ENCODE results near the gene IQCH. TPM values are rescaled to one million over a fixed set of nuclear protein-coding genes. Genes with fewer than 3 reads are reported as not detected.

Gene IQCH
- total and polyA plus RNA-seq, 9 donors, result 0.54 to 10.0 (median 0.84) TPM

DNA sequence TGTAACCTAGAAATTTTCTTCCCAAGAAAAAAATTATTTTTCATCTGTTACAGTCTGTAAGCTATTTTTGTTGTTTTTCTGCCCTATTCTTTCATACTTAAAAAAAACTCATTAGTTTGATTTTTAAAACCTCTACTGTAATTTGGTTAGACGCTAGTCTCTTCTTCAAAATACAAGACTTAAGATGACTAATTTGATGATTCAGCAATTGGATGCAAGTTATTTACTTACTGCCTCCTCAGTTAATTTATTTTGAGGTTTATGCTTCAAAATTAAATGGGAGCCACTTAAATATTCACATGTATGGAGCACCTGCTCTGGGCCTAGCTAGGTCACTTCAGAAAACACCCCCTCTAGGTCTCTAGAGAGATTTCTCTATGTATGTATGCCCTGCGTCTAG lies 132.4 kb downstream of the IQCH start:
- Histone ChIP-seq H3K27ac (no peak overlapping the region), H3K9me3 (no peaks in the 10 kb centered on the region), H3K4me3 (no peak overlapping the region), H3K27me3 (no peaks in the 10 kb centered on the region), H3K4me1 (ENCODE audit: insufficient read depth) (no peaks in the 10 kb centered on the region), H3K36me3 (no peaks in the 10 kb centered on the region)
- 93 to 95% (median 94%) methylated on average over 2 of the region's 2 CpGs for WGBS, 3 donors
- intact Hi-C loops (cut with DNase I), result no loop called here
- DNase-seq, result no peak
- TF ChIP-seq EP300 (IDR thresholded peaks at IDR 0.05) (no peak), POLR2A (IDR thresholded peaks at IDR 0.05) (no peak)
- TF ChIP-seq, protein P1, sequence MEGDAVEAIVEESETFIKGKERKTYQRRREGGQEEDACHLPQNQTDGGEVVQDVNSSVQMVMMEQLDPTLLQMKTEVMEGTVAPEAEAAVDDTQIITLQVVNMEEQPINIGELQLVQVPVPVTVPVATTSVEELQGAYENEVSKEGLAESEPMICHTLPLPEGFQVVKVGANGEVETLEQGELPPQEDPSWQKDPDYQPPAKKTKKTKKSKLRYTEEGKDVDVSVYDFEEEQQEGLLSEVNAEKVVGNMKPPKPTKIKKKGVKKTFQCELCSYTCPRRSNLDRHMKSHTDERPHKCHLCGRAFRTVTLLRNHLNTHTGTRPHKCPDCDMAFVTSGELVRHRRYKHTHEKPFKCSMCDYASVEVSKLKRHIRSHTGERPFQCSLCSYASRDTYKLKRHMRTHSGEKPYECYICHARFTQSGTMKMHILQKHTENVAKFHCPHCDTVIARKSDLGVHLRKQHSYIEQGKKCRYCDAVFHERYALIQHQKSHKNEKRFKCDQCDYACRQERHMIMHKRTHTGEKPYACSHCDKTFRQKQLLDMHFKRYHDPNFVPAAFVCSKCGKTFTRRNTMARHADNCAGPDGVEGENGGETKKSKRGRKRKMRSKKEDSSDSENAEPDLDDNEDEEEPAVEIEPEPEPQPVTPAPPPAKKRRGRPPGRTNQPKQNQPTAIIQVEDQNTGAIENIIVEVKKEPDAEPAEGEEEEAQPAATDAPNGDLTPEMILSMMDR (IDR thresholded peaks at IDR 0.05), result no peak

DNA sequence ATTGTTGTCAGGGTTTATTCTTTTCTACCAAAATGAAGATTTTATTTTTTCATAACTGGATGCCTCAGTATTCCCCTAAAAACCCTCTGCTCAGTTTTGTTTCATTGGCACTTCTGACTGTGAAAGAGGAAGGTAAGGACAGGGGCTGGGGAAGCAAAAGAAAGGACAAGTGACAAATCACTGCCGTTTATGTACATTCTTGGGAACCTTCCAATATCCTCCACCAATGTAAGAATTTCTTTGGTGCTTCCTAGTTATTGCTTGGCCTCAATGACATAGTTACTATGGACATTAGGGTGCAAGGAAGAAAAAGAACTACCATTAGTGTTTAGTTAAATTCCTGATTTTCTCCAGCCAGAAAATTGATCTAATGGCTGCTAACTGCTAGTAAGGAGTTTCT lies 135.4 kb downstream of the IQCH start:
- intact Hi-C loops (cut with DNase I), result no loop called here
- H3K27ac ChIP-seq, result no peak overlapping the region
- TF ChIP-seq, protein P1 (IDR thresholded peaks at IDR 0.05), result no peak
- TF ChIP-seq EP300 (IDR thresholded peaks at IDR 0.05), result no peak
- no peak for TF ChIP-seq POLR2A (IDR thresholded peaks at IDR 0.05)
- no peaks in the 10 kb centered on the region for H3K36me3 ChIP-seq
- 68 to 83% (median 70%) methylated on average over 1 of the region's 1 CpG for WGBS, 3 donors
- H3K4me1 ChIP-seq (ENCODE audit: insufficient read depth), result no peaks in the 10 kb centered on the region
- no peaks in the 10 kb centered on the region for H3K27me3 ChIP-seq
- DNase-seq, result no peak
- H3K9me3 ChIP-seq, result no peaks in the 10 kb centered on the region
- no peak overlapping the region for H3K4me3 ChIP-seq

DNA sequence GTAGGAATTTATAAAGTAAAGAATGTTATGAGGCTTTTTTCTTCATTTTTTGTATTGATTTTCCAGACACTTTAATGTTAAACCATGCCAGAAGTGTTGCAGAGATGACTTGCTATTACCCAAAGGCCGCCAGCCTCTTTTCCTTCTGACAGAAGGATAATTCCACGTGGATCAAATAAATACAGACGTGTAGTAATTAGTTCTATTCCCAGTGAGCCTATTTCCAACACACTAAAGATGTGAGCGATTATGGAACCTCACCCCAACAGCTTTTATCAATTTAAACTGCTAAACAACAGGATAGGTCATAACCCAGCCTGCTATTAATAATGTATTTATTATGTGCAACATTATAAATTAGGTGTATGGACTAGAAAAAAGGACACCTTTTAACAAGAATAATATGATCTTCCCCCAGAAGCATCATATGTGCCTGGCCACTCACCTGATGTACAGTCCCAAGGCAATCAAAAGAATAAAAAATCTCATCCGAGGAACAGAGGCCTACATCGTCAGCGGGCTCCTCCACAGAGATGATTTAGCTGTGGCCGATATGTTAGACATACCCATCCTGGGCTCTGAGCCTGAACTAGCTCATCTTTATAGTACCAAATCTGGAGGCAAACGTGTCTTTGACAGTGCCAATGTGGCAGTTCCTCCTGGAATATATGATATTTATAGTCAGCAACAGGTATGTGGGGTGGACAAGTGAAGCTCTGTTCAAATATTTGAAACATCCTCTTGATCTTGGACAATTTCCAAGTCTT lies 140.5 kb downstream of the IQCH start:
- Histone ChIP-seq H3K27me3 (no peaks in the 10 kb centered on the region), H3K4me1 (ENCODE audit: insufficient read depth) (no peaks in the 10 kb centered on the region), H3K4me3 (no peak overlapping the region), H3K27ac (no peak overlapping the region), H3K9me3 (no peaks in the 10 kb centered on the region), H3K36me3 (no peaks in the 10 kb centered on the region)
- WGBS, 3 donors, result 82 to 83% (median 82%) methylated on average over 9 of the region's 9 CpGs
- DNase-seq, result no peak
- TF ChIP-seq POLR2A (IDR thresholded peaks at IDR 0.05) (no peak), EP300 (IDR thresholded peaks at IDR 0.05) (no peak)
- TF ChIP-seq, protein P1 (IDR thresholded peaks at IDR 0.05), result no peak
- intact Hi-C loops (cut with DNase I), result no loop called here

DNA sequence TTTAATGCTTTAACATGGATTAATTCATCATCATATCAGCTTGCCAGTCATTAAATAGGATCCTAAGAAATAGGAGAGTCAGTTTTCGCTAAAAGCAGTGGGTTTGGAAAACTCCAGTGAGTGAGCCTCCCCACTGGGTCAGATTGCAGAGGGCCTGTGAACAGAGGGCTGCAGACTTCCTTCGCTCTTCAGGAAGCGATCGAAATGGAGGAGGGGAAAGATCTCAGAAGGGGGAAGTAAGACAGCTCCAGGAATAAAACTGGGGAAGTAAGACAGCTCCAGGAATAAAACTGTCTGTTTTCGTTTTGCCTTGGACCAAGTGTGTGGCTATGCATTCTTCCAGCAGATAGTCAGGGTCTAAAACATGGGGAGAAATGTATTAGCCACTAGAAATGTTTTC lies 141.5 kb downstream of the IQCH start:
- TF ChIP-seq EP300 (IDR thresholded peaks at IDR 0.05), result no peak
- TF ChIP-seq, protein P1 (IDR thresholded peaks at IDR 0.05), result no peak
- TF ChIP-seq POLR2A (IDR thresholded peaks at IDR 0.05), result no peak
- Histone ChIP-seq H3K4me3 (no peak overlapping the region), H3K27me3 (no peaks in the 10 kb centered on the region), H3K36me3 (no peaks in the 10 kb centered on the region), H3K4me1 (ENCODE audit: insufficient read depth) (no peaks in the 10 kb centered on the region), H3K27ac (no peak overlapping the region), H3K9me3 (no peaks in the 10 kb centered on the region)
- intact Hi-C loops (cut with DNase I), result no loop called here
- no peak for DNase-seq
- 89 to 93% (median 89%) methylated on average over 5 of the region's 5 CpGs for WGBS, 3 donors
